WTC11 (cell line): ENCODE results near the gene TNRC6A. TPM values are rescaled to one million over a fixed set of nuclear protein-coding genes. Genes with fewer than 3 reads are reported as not detected.

Experiments
- ATAC-seq: fragments of 200-7000 bp; cut with Tn5 transposase; 2 replicates; pipeline ENCODE4 v1.10.0; 2021; ENCODE audit warnings: mild to moderate bottlenecking, moderate library complexity
- CTCF ChIA-PET: fragments of 300-600 bp; sonication (Branson Sonifier 250); formaldehyde crosslinking; loops from one replicate; lab custom pipeline; 2021; ENCODE audit warnings: antibody characterized with exemption; lab: Charles Lee
- POLR2A ChIA-PET: fragments of 350-600 bp; sonication (Branson Sonifier 250); formaldehyde crosslinking; loops from one replicate; lab custom pipeline; 2021; ENCODE audit warnings: antibody characterized with exemption; lab: Charles Lee
- DNase-seq: peaks from one replicate; pipeline ENCODE4 v3.0.0; 2021; ENCODE audit warnings: low spot score
- H3K27ac Mint-ChIP-seq: 2 replicates; pipeline ENCODE4 v1.8.0; 2021; ENCODE audit warnings: mixed read lengths
- H3K27me3 Mint-ChIP-seq: 2 replicates; pipeline ENCODE4 v1.8.0; 2021; ENCODE audit warnings: low read depth, mild to moderate bottlenecking, moderate library complexity, mixed read lengths
- H3K36me3 Mint-ChIP-seq: 2 replicates; pipeline ENCODE4 v1.8.0; 2021; ENCODE audit warnings: mixed read lengths
- H3K4me1 Mint-ChIP-seq: 2 replicates; pipeline ENCODE4 v1.8.0; 2022; ENCODE audit warnings: mixed read lengths
- H3K4me3 Mint-ChIP-seq: 2 replicates; pipeline ENCODE4 v1.8.0; 2021; ENCODE audit warnings: mild to moderate bottlenecking, moderate library complexity, mixed read lengths
- H3K9me3 Mint-ChIP-seq: 2 replicates; pipeline ENCODE4 v1.8.0; 2021; ENCODE audit warnings: mixed read lengths
- ATF1 ChIP-seq: sonication (generic); formaldehyde crosslinking; IDR thresholded peaks from 2 replicates; pipeline ENCODE4 v1.8.1; 2023; ENCODE audit warnings: mild to moderate bottlenecking, moderate library complexity, missing genetic modification reagents
- CBFB ChIP-seq: sonication (generic); formaldehyde crosslinking; IDR thresholded peaks from 2 replicates; pipeline ENCODE4 v1.8.1; 2022; ENCODE audit warnings: mild to moderate bottlenecking, low read depth, missing genetic modification reagents
- CREB1 ChIP-seq: sonication (generic); formaldehyde crosslinking; IDR thresholded peaks from 2 replicates; pipeline ENCODE4 v1.8.0; 2023; ENCODE audit warnings: mild to moderate bottlenecking, missing genetic modification reagents
- ESRRA ChIP-seq: sonication (generic); formaldehyde crosslinking; IDR thresholded peaks from 2 replicates; pipeline ENCODE4 v1.8.1; 2022; ENCODE audit warnings: mild to moderate bottlenecking, missing genetic modification reagents, borderline replicate concordance
- JUN ChIP-seq: sonication (generic); formaldehyde crosslinking; IDR thresholded peaks from 2 replicates; pipeline ENCODE4 v1.8.0; 2023; ENCODE audit warnings: mild to moderate bottlenecking, missing genetic modification reagents
- NFYB ChIP-seq: sonication (generic); formaldehyde crosslinking; conservative IDR thresholded peaks from 2 replicates; pipeline ENCODE4 v1.8.0; 2022; ENCODE audit warnings: low read depth, missing genetic modification reagents
- SMAD4 ChIP-seq: sonication (generic); formaldehyde crosslinking; IDR thresholded peaks from 2 replicates; pipeline ENCODE4 v1.8.0; 2022; ENCODE audit warnings: mild to moderate bottlenecking, missing genetic modification reagents
- TEAD4 ChIP-seq: sonication (generic); formaldehyde crosslinking; IDR thresholded peaks from 2 replicates; pipeline ENCODE4 v1.8.0; 2022; ENCODE audit warnings: mild to moderate bottlenecking, missing genetic modification reagents
- ZBTB21 ChIP-seq: sonication (generic); formaldehyde crosslinking; IDR thresholded peaks from 2 replicates; pipeline ENCODE4 v1.8.1; 2023; ENCODE audit warnings: mild to moderate bottlenecking, missing genetic modification reagents, borderline replicate concordance
- ZNF121 ChIP-seq: sonication (generic); formaldehyde crosslinking; IDR thresholded peaks from 2 replicates; pipeline ENCODE4 v1.8.0; 2023; ENCODE audit warnings: missing genetic modification reagents
- ZNF219 ChIP-seq: sonication (generic); formaldehyde crosslinking; IDR thresholded peaks from 2 replicates; pipeline ENCODE4 v1.8.0; 2023; ENCODE audit warnings: missing genetic modification reagents, mild to moderate bottlenecking, borderline replicate concordance
- ZNF671 ChIP-seq: fragments of 250-450 bp; sonication (Bioruptor Pico); IDR thresholded peaks from 2 replicates; pipeline ENCODE4 v1.8.0; 2021; ENCODE audit warnings: mild to moderate bottlenecking
- total RNA-seq: library from RNA; stranded (reverse); gene quantifications from 3 replicates; pipeline ENCODE4 v1.2.3, GENCODE V29; 2021
- TF ChIP-seq, protein P1 (sequence below): sonication (generic); formaldehyde crosslinking; IDR thresholded peaks from 2 replicates; pipeline ENCODE4 v1.8.0; 2022; ENCODE audit warnings: missing genetic modification reagents
- TF ChIP-seq, protein P2 (sequence below): sonication (generic); formaldehyde crosslinking; conservative IDR thresholded peaks from 2 replicates; pipeline ENCODE4 v1.8.1; 2022; ENCODE audit warnings: mild to moderate bottlenecking, missing genetic modification reagents
- TF ChIP-seq, protein P3 (sequence below): sonication (generic); formaldehyde crosslinking; IDR thresholded peaks from 2 replicates; pipeline ENCODE4 v1.8.0; 2022; ENCODE audit warnings: mild to moderate bottlenecking, missing genetic modification reagents
- TF ChIP-seq, protein P4 (sequence below): sonication (generic); formaldehyde crosslinking; IDR thresholded peaks from 2 replicates; pipeline ENCODE4 v1.8.1; 2022; ENCODE audit warnings: mild to moderate bottlenecking, moderate library complexity, missing genetic modification reagents
- TF ChIP-seq, protein P5 (sequence below): sonication (generic); formaldehyde crosslinking; IDR thresholded peaks from 2 replicates; pipeline ENCODE4 v1.8.0; 2022; ENCODE audit warnings: mild to moderate bottlenecking, missing genetic modification reagents
- TF ChIP-seq, protein P6 (sequence below): sonication (generic); formaldehyde crosslinking; IDR thresholded peaks from 2 replicates; pipeline ENCODE4 v1.8.0; 2022; ENCODE audit warnings: mild to moderate bottlenecking, missing genetic modification reagents
- TF ChIP-seq, protein P7 (sequence below): sonication (generic); formaldehyde crosslinking; IDR thresholded peaks from 2 replicates; pipeline ENCODE4 v1.8.1; 2022; ENCODE audit warnings: low read depth, mild to moderate bottlenecking, moderate library complexity, missing genetic modification reagents, borderline replicate concordance
- TF ChIP-seq, protein P8 (sequence below): fragments of 250-450 bp; sonication (Bioruptor Pico); IDR thresholded peaks from 2 replicates; pipeline ENCODE4 v2.1.2; 2022; ENCODE audit warnings: mild to moderate bottlenecking, moderate library complexity
- TF ChIP-seq, protein P9 (sequence below): sonication (generic); formaldehyde crosslinking; IDR thresholded peaks from 2 replicates; pipeline ENCODE4 v1.8.1; 2023; ENCODE audit warnings: mild to moderate bottlenecking, missing genetic modification reagents
- TF ChIP-seq, protein P10 (sequence below): fragments of 250-450 bp; sonication (Bioruptor Pico); IDR thresholded peaks from 2 replicates; pipeline ENCODE4 v1.9.0; 2021; ENCODE audit warnings: moderate library complexity, mild to moderate bottlenecking, inconsistent platforms, borderline replicate concordance

Gene TNRC6A
- total RNA-seq, 1 experiment from 2014 or later = 86.3 TPM

DNA sequence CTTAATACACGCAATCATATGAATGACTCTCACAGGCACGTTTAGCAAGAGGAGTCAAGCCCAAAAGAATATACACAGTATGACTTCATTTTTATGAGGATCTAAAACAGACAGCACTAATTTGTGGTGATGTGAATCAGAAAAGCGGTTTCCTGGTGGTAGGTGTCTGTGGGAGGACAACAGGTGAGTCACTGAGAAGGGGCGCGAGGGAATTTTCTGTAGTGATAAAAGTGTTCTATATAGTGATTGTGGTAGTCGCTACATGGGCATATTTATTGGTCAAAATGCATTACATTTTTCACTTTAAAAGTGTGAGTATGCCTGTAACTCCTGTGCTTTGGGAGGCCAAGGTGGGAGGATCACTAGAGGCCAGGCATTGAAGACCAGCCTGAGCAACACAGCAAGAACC, 7.6 kb upstream of the TNRC6A start (continued):
- TF ChIP-seq, protein P1, sequence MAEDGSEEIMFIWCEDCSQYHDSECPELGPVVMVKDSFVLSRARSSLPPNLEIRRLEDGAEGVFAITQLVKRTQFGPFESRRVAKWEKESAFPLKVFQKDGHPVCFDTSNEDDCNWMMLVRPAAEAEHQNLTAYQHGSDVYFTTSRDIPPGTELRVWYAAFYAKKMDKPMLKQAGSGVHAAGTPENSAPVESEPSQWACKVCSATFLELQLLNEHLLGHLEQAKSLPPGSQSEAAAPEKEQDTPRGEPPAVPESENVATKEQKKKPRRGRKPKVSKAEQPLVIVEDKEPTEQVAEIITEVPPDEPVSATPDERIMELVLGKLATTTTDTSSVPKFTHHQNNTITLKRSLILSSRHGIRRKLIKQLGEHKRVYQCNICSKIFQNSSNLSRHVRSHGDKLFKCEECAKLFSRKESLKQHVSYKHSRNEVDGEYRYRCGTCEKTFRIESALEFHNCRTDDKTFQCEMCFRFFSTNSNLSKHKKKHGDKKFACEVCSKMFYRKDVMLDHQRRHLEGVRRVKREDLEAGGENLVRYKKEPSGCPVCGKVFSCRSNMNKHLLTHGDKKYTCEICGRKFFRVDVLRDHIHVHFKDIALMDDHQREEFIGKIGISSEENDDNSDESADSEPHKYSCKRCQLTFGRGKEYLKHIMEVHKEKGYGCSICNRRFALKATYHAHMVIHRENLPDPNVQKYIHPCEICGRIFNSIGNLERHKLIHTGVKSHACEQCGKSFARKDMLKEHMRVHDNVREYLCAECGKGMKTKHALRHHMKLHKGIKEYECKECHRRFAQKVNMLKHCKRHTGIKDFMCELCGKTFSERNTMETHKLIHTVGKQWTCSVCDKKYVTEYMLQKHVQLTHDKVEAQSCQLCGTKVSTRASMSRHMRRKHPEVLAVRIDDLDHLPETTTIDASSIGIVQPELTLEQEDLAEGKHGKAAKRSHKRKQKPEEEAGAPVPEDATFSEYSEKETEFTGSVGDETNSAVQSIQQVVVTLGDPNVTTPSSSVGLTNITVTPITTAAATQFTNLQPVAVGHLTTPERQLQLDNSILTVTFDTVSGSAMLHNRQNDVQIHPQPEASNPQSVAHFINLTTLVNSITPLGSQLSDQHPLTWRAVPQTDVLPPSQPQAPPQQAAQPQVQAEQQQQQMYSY (CRISPR knock-in tag) = no peak
- TF ChIP-seq ATF1 = no peak
- TF ChIP-seq CREB1 = no peak
- TF ChIP-seq, protein P2, sequence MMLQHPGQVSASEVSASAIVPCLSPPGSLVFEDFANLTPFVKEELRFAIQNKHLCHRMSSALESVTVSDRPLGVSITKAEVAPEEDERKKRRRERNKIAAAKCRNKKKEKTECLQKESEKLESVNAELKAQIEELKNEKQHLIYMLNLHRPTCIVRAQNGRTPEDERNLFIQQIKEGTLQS = no peak
- TF ChIP-seq, protein P3, sequence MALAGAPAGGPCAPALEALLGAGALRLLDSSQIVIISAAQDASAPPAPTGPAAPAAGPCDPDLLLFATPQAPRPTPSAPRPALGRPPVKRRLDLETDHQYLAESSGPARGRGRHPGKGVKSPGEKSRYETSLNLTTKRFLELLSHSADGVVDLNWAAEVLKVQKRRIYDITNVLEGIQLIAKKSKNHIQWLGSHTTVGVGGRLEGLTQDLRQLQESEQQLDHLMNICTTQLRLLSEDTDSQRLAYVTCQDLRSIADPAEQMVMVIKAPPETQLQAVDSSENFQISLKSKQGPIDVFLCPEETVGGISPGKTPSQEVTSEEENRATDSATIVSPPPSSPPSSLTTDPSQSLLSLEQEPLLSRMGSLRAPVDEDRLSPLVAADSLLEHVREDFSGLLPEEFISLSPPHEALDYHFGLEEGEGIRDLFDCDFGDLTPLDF (CRISPR knock-in tag) = no peak
- TF ChIP-seq, protein P4, sequence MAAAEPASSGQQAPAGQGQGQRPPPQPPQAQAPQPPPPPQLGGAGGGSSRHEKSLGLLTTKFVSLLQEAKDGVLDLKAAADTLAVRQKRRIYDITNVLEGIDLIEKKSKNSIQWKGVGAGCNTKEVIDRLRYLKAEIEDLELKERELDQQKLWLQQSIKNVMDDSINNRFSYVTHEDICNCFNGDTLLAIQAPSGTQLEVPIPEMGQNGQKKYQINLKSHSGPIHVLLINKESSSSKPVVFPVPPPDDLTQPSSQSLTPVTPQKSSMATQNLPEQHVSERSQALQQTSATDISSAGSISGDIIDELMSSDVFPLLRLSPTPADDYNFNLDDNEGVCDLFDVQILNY (CRISPR knock-in tag) = no peak
- TF ChIP-seq ZNF219 (CRISPR knock-in tag) = no peak
- no peak for TF ChIP-seq CBFB (CRISPR knock-in tag)
- TF ChIP-seq, protein P5, sequence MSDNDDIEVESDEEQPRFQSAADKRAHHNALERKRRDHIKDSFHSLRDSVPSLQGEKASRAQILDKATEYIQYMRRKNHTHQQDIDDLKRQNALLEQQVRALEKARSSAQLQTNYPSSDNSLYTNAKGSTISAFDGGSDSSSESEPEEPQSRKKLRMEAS = no peak
- TF ChIP-seq ESRRA (CRISPR knock-in tag) = no peak
- no peak for TF ChIP-seq TEAD4
- no peak for TF ChIP-seq SMAD4 (CRISPR knock-in tag)
- TF ChIP-seq ZBTB21 (CRISPR knock-in tag) = no peak
- no peak for TF ChIP-seq JUN (CRISPR knock-in tag)
- TF ChIP-seq, protein P6, sequence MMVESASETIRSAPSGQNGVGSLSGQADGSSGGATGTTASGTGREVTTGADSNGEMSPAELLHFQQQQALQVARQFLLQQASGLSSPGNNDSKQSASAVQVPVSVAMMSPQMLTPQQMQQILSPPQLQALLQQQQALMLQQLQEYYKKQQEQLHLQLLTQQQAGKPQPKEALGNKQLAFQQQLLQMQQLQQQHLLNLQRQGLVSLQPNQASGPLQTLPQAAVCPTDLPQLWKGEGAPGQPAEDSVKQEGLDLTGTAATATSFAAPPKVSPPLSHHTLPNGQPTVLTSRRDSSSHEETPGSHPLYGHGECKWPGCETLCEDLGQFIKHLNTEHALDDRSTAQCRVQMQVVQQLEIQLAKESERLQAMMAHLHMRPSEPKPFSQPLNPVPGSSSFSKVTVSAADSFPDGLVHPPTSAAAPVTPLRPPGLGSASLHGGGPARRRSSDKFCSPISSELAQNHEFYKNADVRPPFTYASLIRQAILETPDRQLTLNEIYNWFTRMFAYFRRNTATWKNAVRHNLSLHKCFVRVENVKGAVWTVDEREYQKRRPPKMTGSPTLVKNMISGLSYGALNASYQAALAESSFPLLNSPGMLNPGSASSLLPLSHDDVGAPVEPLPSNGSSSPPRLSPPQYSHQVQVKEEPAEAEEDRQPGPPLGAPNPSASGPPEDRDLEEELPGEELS = no peak

DNA sequence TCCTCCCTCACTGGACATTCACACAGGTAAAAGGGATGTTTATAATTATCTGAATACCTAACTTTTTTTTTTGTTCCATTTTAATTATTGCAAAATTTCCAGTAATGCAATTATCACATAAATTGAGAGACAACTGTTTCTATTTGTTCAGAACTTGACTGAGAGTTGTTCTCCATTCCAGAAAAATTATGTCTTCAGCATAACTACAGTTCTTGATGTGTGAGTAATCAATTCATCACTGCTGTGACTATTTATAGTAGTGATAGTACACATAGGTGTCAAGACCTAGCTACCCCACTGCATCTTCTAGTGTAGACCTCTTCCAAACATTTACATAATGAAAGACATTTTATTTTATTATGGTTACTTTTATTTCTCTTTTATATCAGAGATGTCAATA, 5.8 kb upstream of the TNRC6A start:
- peaks cover 4% of the 10 kb centered on the region; the same call in 1 of the 2 replicates for H3K9me3 Mint-ChIP-seq
- no peaks in the 10 kb centered on the region; the same call in 1 of the 2 replicates for H3K27me3 Mint-ChIP-seq
- peaks cover 10% of the 10 kb centered on the region for H3K4me1 Mint-ChIP-seq
- CTCF ChIA-PET = no interaction called here
- no peak overlapping the region for H3K27ac Mint-ChIP-seq
- POLR2A ChIA-PET = no interaction called here
- H3K36me3 Mint-ChIP-seq = no peaks in the 10 kb centered on the region
- ATAC-seq (no peak), DNase-seq (no peak)
- H3K4me3 Mint-ChIP-seq = no peak overlapping the region
- TF ChIP-seq ZNF121 (CRISPR knock-in tag) (no peak), NFYB (CRISPR knock-in tag) (no peak), ZNF671 (CRISPR knock-in tag) (no peak)
- TF ChIP-seq, protein P7, sequence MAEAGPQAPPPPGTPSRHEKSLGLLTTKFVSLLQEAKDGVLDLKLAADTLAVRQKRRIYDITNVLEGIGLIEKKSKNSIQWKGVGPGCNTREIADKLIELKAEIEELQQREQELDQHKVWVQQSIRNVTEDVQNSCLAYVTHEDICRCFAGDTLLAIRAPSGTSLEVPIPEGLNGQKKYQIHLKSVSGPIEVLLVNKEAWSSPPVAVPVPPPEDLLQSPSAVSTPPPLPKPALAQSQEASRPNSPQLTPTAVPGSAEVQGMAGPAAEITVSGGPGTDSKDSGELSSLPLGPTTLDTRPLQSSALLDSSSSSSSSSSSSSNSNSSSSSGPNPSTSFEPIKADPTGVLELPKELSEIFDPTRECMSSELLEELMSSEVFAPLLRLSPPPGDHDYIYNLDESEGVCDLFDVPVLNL (CRISPR knock-in tag) = no peak
- TF ChIP-seq, protein P6 = no peak
- TF ChIP-seq, protein P8, sequence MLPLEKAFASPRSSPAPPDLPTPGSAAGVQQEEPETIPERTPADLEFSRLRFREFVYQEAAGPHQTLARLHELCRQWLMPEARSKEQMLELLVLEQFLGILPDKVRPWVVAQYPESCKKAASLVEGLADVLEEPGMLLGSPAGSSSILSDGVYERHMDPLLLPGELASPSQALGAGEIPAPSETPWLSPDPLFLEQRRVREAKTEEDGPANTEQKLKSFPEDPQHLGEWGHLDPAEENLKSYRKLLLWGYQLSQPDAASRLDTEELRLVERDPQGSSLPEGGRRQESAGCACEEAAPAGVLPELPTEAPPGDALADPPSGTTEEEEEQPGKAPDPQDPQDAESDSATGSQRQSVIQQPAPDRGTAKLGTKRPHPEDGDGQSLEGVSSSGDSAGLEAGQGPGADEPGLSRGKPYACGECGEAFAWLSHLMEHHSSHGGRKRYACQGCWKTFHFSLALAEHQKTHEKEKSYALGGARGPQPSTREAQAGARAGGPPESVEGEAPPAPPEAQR = no peak
- TF ChIP-seq, protein P9, sequence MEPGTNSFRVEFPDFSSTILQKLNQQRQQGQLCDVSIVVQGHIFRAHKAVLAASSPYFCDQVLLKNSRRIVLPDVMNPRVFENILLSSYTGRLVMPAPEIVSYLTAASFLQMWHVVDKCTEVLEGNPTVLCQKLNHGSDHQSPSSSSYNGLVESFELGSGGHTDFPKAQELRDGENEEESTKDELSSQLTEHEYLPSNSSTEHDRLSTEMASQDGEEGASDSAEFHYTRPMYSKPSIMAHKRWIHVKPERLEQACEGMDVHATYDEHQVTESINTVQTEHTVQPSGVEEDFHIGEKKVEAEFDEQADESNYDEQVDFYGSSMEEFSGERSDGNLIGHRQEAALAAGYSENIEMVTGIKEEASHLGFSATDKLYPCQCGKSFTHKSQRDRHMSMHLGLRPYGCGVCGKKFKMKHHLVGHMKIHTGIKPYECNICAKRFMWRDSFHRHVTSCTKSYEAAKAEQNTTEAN (CRISPR knock-in tag) = no peak
- TF ChIP-seq, protein P10, sequence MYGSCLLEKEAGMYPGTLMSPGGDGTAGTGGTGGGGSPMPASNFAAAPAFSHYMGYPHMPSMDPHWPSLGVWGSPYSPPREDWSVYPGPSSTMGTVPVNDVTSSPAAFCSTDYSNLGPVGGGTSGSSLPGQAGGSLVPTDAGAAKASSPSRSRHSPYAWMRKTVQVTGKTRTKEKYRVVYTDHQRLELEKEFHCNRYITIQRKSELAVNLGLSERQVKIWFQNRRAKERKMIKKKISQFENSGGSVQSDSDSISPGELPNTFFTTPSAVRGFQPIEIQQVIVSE (CRISPR knock-in tag) = no peak
